CD4-positive, alpha-beta T cell treated with Interleukin-1 beta for 1 hour (primary cell): ENCODE data around the gene SULT1A2.
"Not testable (repeated sequence)": the region's sequence is repeated elsewhere in the genome, so short reads cannot be mapped to it uniquely, and the experiment has no call there.

ENCODE experiments used
- DNase-seq, 2 donors: peaks; one replicate each; pipeline ENCODE4 v3.0.0-alpha.2; 2020 to 2022

Gene SULT1A2

GRCh38 chr16:28596840-28597691 lies at the start of gene SULT1A2:
Gene SULT1A2, minus strand, starts transcription at chr16:28597050. Its CDS starts 1,120 bp downstream, at chr16:28595930.
- no peak for DNase-seq

GRCh38 chr16:28639959-28640358 lies 43.1 kb upstream of the SULT1A2 start:
- DNase-seq = not testable (repeated sequence)

- DNase-seq = not testable (repeated sequence)
Measured at GRCh38 chr16:28638359-28638758, 41.5 kb upstream of the SULT1A2 start.

DNA sequence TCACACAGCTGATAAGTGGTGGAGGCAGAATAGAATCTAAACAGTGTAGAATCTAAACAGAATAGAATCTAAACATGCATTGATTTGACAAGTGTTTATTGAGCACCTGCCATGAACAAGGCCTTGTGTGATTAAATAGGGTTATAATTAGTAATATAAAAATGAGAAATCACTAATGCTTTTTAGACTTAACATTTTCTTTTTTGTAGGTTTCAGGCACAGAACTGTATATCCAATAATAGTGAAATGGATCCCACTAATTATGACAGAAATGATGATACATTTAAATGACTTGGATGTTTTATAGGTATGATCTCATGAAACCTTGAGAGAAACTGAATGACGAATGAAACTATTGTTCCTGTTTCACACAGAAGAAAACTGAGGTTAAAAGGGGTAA lies 40.9 kb upstream of the SULT1A2 start, which contains the start of gene NPIPB8:
Gene NPIPB8 (plus strand): TSS at position 301 of the 400 bp plus-strand sequence. CDS start 296 bp downstream, outside the sequence.
- not testable (repeated sequence) for DNase-seq

- DNase-seq = not testable (repeated sequence)
Measured at GRCh38 chr16:28636093-28636823, 39.4 kb upstream of the SULT1A2 start.

- DNase-seq = not testable (repeated sequence)
Measured at GRCh38 chr16:28630905-28631304, 34.1 kb upstream of the SULT1A2 start.

DNA sequence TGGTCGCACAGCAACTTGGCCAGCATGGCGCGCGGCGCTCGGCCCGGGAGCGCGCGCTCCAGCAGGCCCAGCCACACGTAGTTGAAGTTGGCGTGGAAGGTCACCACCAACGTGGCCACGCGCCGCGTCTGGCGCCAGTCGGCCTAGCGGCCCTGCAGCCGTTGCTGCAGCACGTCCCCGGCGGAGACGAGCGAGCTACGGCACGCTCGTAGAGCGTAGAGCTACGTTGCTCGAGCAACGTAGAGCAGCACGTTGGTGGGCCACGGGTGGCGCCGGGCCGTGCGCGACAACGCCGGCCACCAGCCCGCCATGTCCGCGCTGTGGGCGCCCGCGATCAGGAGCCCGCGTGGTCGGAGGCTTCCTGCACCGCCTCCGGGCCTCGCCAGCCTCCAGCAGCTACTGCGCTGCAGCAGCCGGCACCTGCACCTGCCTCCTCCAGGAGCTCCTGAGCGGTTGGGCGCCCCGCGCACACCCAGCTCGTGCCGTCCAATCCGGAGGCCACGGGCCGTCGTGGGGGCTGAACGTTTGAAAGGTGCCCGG lies 26.4 kb upstream of the SULT1A2 start:
- DNase-seq = peak; percentile 64 to 66

GRCh38 chr16:28622532-28623171 lies 25.8 kb upstream of the SULT1A2 start:
- DNase-seq = not testable (repeated sequence)

- DNase-seq = no peak
Measured at GRCh38 chr16:28621481-28622155, 24.8 kb upstream of the SULT1A2 start.

- DNase-seq = not testable (repeated sequence)
Measured at GRCh38 chr16:28620316-28620715, 23.5 kb upstream of the SULT1A2 start.

DNA sequence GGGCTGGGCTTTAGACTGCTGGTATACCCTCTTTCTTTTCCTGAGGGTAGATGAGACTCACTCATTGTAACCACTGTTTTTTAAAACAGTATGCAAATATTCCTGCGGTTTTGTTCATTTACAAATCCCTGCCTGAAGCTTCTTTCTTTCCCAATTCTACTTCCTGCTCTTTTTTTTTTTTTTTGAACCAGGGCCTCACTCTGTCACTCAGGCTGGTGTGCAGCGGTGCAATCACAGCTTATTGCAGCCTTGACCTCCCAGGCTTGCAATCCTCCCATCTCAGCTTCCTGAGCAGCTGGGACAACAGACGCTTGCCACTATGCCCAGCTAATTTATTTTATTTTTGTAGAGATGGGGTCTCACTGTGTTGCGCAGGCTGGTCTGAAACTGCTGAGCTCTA lies 21.0 kb upstream of the SULT1A2 start:
- no peak for DNase-seq

GRCh38 chr16:28616636-28617035 lies 19.8 kb upstream of the SULT1A2 start:
- DNase-seq = no peak

GRCh38 chr16:28616224-28616577 lies 19.4 kb upstream of the SULT1A2 start:
- DNase-seq = not testable (repeated sequence)

DNA sequence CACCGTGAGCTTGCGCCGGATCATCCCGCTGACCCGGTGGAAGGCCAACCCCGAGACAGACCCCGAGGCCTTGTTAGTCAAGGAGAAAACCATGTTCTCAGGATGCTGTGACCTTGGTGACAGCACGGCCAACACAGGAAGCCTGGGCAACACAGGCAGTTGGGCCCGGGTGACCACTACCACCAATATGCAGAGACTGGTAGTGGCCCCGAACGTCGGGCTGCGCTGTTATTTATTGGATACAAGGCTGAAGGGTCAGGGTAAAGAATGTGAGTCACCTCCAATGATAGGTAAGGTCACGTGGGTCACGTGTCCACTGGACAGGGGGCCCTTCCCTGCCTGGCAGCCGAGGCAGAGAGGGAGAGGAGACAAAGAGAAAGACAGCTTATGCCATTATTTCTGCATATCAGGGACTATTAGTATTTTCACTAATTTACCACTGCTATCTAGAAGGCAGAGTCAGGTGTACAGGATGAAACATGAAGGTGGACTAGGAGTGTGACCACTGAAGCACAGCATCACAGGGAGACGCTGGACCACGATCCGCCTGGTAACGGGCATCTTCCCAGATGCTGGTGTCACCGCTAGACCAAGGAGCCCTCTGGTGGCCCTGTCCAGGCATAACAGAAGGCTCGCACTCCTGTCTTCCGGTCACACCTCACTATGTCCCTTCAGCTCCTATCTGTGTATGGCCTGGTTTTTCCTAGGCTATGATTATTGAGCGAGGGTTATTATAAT lies 18.8 kb upstream of the SULT1A2 start:
- DNase-seq = peak; percentile 34

GRCh38 chr16:28614561-28614960 lies 17.7 kb upstream of the SULT1A2 start:
- DNase-seq = not testable (repeated sequence)

GRCh38 chr16:28613912-28614311 lies 17.1 kb upstream of the SULT1A2 start:
- not testable (repeated sequence) for DNase-seq

DNA sequence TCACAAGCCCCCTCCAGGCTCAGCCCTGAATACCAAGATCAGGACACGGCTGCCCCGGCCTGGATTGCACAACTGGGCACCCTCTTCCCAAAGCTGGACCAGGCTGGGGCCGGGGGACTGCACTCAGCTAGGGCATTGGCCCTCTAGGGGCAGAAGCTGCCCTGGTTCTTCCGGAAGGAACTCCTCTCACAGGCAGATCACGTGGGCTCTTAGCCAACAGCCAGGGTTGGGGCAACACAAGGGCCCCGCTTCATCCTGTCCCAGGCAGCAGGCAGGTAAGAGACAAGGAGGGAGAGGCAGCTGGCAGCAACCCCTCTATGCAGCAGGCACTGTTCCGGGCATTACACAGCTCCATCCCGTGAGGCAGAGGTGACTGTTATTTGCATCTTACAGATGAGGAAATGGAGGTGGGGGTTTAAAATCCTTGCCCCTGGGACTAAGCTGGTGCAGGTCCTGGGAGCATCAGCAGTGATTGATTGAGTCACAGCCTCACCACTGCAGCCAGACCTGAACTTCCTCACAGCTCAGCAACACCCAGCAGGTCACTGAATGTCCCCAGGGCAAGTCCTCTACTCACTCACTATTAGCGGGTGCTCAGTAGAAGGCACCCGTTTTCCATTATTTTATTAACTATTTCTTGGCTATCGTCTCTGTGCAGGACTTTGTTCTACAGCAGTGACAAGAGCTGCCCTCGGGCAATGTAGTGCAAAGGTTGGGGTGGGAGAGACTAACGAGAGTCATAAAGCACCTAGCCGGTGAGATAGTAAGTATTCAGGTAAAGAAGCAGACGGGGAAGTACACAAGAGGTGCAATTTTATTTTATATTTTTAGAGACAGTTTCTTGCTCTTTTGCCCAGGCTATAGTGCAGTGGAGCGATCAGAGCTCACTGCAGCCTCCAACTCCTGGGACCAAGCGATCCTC lies 15.8 kb upstream of the SULT1A2 start:
- not testable (repeated sequence) for DNase-seq

DNA sequence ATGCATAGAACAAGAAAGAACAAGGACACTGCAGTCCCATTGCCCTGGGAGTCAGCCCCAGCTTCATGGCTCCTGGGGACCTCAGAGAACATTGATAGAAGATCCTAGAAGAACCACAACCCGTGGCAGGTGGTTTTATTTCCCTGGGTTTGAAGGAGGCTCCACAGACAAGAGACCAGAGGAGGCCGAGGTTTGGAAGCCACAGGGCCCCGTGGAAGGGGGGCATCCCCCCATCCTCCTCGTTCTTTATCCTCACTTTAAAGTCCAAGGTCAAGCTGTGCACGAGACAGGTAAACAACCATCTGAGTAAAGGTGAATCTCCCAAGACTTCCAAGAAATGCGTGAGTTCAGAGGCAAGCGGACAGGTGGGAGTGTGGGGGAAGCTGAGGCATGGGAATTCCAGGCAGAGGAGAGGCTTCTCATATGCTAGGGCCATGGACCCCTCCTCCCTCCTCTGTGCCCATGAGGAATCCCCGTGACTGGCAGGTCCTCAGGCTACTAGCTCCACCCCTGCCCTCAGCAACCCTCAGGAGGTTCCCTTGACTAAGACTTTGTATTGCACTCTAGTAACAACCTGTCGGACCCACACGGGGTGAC lies 13.8 kb upstream of the SULT1A2 start:
- DNase-seq = no peak

DNA sequence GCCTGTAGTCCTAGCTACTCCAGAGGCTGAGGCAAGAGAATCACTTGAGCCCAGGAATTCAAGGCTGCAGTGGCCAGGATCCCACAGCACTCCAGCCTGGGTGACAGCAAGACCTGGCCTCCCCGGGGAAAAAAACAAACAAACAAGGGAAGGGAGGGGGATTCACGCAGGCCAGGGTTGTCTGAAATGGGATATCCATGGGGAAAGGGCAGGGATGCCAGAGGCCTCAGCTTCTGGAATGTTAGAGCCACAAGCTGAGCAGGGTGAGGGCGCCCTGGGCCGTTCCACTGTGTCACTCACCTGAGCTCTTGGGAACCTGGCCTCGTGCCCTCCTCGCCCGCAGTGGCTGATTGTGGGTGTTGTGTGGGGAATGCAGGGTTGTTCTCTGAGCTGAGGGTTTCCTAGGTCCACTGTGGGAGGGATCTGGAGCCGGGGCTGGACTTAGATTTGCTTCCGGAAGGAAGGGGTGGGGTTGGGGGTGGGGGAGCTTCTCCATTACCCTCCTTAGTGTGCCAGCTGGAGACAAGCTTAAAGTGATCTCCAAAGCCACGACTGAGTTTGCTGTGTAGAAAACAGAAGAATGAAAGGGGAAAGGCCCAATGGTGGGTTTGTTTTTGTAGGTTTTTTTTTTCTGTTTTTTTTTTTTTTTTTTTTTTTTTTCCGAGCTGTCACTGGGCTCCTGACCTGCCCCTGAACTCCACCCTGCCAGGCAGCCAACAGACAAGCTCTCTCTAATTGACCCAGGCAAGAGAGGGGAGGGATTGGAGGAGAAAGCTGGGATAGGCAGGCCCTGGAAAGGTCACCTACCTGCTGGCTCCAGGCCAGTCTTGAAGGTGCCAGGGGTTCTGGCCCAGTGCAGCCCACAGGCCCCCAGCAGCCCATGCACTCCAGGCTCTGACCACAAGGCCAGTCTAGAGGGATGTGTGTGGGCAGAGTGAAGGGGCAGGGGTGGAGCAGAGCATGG lies 13.1 kb upstream of the SULT1A2 start, which contains the start of gene SULT1A1:
Gene SULT1A1 (minus strand): TSS at position 414 of the 964 bp plus-strand sequence. CDS start 1,189 bp downstream, outside the sequence.
- no peak for DNase-seq
